ENCODE results near the gene PROZ.

PROZ gene

DNA sequence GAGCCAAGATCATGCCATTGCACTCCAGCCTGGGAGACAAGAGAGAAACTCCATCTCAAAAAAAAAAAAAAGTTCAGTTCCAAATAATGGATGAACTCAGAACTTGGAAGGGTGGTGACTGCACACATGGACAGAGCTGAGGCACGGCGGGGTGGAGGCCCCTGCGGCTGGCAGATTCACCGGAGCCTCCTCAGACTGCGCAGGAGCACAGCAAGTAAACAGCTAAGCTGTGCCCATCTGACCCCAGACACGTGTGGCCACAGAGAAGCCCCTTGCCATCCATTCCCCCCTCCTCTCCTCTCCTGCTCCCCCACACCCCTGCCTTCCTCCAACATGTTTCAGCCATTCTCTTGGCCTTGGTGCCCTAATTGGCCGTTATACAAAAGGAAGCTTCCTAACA is 15.6 kb upstream of the PROZ start:
- DNase-seq, result no peak

DNA sequence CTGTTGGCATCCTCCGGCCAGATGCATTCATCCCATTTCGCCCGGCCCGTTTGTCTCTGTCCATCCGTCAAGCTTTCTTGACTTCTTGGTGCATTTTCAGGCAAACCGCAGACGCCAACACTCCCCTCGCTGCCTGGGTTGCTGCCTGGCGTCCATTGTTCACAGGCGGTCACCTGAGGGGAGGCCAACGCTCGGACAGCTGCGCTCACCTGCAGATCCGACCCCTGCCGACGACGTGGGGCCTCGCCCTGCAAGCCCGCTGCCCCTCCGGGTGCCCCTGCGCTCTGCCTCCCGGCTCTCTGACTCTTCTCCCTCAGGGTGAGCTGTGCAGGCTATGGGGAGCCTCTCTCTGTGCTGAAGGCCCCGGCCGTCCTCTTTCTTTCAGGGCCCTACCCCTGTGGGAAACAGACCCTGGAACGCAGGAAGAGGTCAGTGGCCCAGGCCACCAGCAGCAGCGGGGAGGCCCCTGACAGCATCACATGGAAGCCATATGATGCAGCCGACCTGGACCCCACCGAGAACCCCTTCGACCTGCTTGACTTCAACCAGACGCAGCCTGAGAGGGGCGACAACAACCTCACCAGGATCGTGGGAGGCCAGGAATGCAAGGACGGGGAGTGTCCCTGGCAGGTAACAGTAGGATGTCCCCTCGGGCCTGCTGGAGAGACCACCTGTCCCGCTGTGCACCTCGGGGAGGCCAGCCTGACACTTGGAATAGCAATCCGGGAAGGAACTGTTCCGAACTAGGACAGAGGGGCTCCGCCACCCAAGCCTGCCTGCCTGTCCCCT is 14.8 kb upstream of the PROZ start:
- DNase-seq, result no peak

GRCh38 chr13:113144255-113144629 is 14.2 kb upstream of the PROZ start:
- no peak for DNase-seq

DNA sequence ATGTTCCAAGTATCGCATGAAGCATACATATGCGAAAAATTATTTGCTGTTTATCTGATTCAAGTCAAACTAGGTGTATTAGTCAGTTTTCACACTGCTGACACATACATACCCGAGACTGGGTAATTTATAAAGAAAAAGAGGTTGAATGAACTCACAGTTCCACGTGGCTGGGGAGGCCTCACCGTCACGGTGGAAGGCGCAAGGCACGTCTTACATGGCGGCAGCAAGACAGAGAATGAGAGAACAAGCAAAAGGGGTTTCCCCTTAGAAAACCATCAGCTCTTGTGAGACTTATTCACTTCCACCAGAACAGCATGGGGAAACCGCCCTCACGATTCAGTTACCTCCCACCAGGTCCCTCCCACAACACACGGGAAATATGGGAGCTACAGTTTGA is 13.0 kb upstream of the PROZ start:
- no peak for DNase-seq

- DNase-seq, result no peak
Measured at GRCh38 chr13:113145911-113146598, 12.4 kb upstream of the PROZ start.

DNA sequence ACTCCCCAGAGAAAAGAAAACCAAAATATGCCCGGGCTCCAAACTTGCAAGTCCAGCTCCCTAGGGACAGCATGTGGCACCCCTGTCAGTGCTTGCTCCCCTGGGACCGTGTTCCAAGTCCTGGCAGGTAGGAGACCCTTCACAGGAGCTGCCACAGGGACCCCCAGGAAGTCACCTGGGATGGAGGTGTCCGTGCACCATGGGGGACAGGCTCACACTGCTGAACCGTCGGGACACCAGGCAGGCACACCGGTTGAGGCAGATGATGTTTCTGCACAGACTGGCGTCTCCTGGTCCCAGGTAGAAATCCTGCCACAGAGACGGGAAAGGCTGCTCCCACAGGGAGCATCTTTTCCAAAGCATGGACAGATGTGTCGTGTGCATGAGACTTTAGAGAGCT is 11.7 kb upstream of the PROZ start:
- no peak for DNase-seq

DNA sequence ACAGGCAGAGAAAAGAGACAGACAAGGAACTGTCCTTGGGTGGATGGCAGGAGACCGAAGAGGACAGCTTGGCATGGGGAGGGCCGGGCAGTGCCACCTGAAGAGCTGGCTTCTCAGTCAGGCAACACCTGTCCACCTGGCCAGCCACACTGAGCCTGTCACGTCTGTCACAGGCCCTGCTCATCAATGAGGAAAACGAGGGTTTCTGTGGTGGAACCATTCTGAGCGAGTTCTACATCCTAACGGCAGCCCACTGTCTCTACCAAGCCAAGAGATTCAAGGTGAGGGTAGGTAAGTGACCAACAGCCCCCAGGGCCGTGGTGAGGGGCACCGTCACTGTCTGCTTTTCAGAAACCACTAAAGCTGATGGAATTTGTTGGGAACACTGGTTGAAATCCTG is 11.2 kb upstream of the PROZ start:
- DNase-seq, result no peak

DNA sequence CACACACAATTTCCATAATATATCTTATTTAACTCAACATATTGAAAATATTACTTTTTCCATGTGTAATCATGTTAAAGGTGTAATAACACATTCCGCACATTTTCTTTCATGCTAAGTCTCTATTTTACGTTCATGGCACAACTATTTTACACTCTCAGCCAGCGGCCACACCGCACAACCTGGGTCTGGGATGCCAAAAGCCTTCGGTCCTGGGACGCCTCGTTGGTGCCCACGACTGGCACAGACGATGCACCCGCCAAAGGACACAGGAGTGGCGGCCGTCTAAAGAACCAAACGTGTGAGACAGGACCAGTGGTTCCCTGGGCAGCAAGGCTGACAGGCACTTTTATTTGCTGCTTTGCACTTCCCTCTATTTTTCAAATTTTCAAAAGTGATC is 10.0 kb upstream of the PROZ start:
- DNase-seq, result no peak

DNA sequence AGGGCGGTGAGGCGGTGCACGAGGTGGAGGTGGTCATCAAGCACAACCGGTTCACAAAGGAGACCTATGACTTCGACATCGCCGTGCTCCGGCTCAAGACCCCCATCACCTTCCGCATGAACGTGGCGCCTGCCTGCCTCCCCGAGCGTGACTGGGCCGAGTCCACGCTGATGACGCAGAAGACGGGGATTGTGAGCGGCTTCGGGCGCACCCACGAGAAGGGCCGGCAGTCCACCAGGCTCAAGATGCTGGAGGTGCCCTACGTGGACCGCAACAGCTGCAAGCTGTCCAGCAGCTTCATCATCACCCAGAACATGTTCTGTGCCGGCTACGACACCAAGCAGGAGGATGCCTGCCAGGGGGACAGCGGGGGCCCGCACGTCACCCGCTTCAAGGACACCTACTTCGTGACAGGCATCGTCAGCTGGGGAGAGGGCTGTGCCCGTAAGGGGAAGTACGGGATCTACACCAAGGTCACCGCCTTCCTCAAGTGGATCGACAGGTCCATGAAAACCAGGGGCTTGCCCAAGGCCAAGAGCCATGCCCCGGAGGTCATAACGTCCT is 9.4 kb upstream of the PROZ start:
- DNase-seq, result no peak

DNA sequence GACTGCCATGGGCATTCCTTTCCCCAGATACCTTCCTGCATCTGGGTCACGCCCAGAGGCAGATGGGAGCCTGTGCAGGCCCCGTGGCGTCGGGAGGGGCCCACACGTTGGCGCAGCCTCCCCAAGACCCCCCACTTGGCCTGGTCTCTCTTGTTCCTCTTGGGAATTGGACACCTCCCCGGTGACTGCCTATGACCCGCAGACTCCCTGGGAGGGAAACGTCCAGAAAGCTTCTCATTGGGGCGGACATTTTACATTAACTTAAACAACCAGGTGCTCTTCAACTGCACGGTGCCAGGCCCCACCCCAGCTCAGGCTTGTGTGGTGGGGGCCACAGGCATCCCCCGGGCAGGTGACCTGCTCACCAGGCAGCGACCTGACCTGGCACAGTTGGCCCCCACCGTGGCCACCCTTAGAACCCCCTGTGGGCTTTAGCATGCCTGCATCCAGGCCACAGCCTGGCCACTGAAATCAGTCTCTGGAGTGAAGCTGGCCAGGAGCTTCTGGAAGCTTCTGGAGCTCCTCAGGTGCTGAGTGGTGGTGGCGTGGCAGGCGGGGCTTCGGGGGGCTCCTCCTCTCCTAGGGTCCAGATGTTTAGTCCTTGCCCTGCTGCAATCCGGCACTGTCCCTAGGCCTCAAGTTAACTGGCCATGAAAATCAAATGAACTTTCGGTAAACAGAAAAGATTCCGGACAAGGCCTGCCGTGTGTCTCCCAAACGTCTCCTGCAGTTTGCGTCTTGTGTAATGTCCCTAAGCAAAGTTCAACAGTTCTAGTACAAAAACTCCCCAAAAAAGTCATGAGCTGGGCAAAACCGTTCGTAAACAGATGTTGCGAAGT is 8.5 kb upstream of the PROZ start:
- no peak for DNase-seq

GRCh38 chr13:113150550-113151365 is 7.7 kb upstream of the PROZ start:
- DNase-seq, result no peak

GRCh38 chr13:113151745-113152690 is 6.4 kb upstream of the PROZ start:
- DNase-seq, result no peak

- DNase-seq, result no peak
Measured at GRCh38 chr13:113152691-113152983, 5.8 kb upstream of the PROZ start.

GRCh38 chr13:113152984-113153809 is 5.3 kb upstream of the PROZ start:
- DNase-seq, result no peak

- DNase-seq, result peak; percentile 66
Measured at GRCh38 chr13:113153810-113154748, 4.4 kb upstream of the PROZ start.

- no peak for DNase-seq
Measured at GRCh38 chr13:113155201-113155600, 3.2 kb upstream of the PROZ start.

DNA sequence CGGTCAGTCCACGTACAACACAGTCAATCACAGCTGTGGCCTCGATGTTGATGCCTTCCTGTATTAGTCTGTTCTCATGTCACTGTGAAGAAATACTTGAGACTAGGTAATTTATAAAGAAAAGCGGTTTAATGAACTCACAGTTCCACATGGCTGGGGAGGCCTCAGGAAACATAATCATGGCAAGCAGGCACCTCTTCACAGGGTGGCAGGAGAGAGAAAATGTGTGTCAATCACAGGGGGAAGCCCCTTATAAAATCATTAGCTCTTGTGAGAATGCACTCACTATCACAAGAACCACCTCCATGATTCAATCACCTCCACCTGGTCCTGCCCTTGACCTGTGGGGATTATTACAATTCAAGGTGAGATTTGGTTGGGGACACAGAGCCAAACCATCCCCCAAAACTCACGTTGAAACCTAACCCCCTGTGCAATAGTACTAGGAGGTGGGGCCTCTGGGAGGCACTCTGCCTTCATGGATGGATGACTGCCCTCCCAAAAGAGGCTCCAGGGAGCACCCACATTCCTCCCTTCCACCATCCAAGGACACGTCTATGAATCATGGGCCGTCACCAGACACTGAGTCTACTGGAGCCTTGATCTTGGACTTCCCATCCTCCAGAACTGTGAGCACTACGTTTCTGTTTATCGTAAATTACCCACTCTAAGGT is 2.3 kb upstream of the PROZ start:
- no peak for DNase-seq

- no peak for DNase-seq
Measured at GRCh38 chr13:113157206-113157928, 1.1 kb upstream of the PROZ start.

Data from NCI-H2171 (cell line).